ENCODE measurements around the gene WSB1.

Gene WSB1

GRCh38 chr17:27357236-27357635 is 63.3 kb downstream of the WSB1 start:
- DNase-seq (ENCODE audit: low read depth), result no peak

DNA sequence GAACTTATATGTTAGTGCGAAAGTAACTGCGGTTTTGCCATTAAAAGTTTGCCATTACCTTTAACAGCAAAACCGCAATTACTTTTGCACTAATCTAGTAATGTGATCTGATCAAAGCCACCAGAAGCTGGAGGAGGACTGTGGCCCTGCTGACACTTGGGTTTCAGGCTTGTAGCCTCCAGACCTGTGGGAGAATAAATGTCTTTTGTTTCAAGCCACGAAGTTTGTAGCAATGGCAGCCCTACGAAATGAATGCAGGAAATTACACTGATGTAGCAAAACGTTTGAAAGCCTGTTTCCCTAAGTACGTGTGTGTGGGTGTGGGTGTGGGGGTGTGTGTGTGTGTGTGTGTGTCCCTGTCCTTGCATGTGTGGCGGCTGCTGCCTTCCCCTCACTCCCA is 66.6 kb downstream of the WSB1 start:
- DNase-seq (ENCODE audit: low read depth), result no peak

GRCh38 chr17:27361695-27362094 is 67.8 kb downstream of the WSB1 start:
- DNase-seq (ENCODE audit: low read depth), result no peak

GRCh38 chr17:27362503-27362902 is 68.6 kb downstream of the WSB1 start:
- DNase-seq (ENCODE audit: low read depth), result no peak

- DNase-seq (ENCODE audit: low read depth), result no peak
These were observed 69.0 kb downstream of the WSB1 start for GRCh38 chr17:27362909-27363308.

DNA sequence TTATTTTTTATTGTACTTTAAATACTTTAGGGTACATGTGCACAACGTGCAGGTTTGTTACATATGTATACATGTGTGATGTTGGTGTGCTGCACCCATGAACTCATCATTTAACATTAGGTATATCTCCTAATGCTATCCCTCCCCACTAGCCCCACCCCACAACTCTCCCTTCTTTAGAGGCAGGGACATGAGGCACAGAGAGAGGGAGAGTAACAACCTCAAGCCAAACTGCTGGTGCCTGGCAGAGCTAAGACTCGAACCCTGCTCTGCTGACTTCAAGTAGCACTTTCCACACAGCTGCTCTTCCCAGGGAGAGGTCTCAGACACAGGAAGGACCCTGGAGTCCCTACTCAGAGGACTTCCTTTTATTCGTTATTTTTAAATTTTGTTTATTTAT is 69.4 kb downstream of the WSB1 start:
- DNase-seq (ENCODE audit: low read depth), result no peak

Data from GM04503 (cell line).